HepG2 (cell line): ENCODE results near the gene ENTPD2. TPM values are rescaled to one million over a fixed set of nuclear protein-coding genes. Genes with fewer than 3 reads are reported as not detected.

ENCODE experiments used
- ATAC-seq: fragments of 200-7000 bp; cut with Tn5 transposase; 3 replicates; pipeline ENCODE4 v1.9.1; 2020; ENCODE audit warnings: mild to moderate bottlenecking, moderate library complexity
- BruUV-seq: library from RNA; stranded (reverse); fragments of 400-500 nt; replicated peaks from 2 replicates; lab custom pipeline; 2021; lab: Mats Ljungman, UMichigan
- CTCF ChIA-PET: fragments of 300-600 bp; formaldehyde crosslinking; extraction: SDS; loops from one replicate; lab custom pipeline; 2021; ENCODE audit warnings: low total read pairs, inconsistent platforms, low intra/inter-chr PET ratio; lab: Yijun Ruan, JAX
- POLR2A ChIA-PET: fragments of 350-600 bp; sonication (Branson Sonifier 250); formaldehyde crosslinking; loops from one replicate; lab custom pipeline; 2020; ENCODE audit warnings: antibody characterized with exemption, inconsistent platforms; lab: Yijun Ruan, JAX
- DNase-seq: peaks from one replicate; pipeline ENCODE4 v3.0.0-alpha.2; 2015; ENCODE audit warnings: low spot score
- FAIRE-seq: peaks from 3 replicates; lab custom pipeline; 2011; peaks lifted over from hg19 to GRCh38; lab: Jason Lieb, UNC
- H2AFZ ChIP-seq: one replicate; pipeline ENCODE4 v1.6.1; 2011; ENCODE audit warnings: low read length, inconsistent platforms
- H3K27ac ChIP-seq: fragments of 300-600 bp; 3 replicates; pipeline ENCODE4 v1.8.0; 2011; ENCODE audit warnings: mixed run types, mild to moderate bottlenecking, mixed read lengths, low read length, inconsistent platforms; ENCODE audit not compliant: insufficient read depth; ENCODE audit errors: extremely low read length
- H3K27me3 ChIP-seq, 2 experiments: fragments of 200-600 bp in 1 of 2; 2 replicates in 1 of 2; 3 replicates in 1 of 2; pipeline versions ENCODE4 v1.6.0 to v1.8.0; 2011; ENCODE audit warnings: low read length in 2 of 2, mild to moderate bottlenecking in 2 of 2, moderate library complexity in 2 of 2, inconsistent platforms in 1 of 2; ENCODE audit not compliant: insufficient read depth in 2 of 2, control insufficient read depth in 1 of 2
- H3K36me3 ChIP-seq, 2 experiments: fragments of 200-600 bp in 1 of 2; replicated peaks in 1 of 2; 2 replicates in 1 of 2; 3 replicates in 1 of 2; pipeline versions ENCODE4 v1.5.1 to v1.8.0; 2011; ENCODE audit warnings: low read length in 2 of 2, inconsistent platforms in 1 of 2; ENCODE audit not compliant: insufficient read depth in 2 of 2, control insufficient read depth in 1 of 2
- H3K4me1 ChIP-seq: 2 replicates; pipeline ENCODE4 v1.5.1; 2012; ENCODE audit warnings: low read length, inconsistent platforms; ENCODE audit not compliant: insufficient read depth
- H3K4me2 ChIP-seq: 2 replicates; pipeline ENCODE4 v1.6.0; 2011; ENCODE audit warnings: low read depth, low read length, inconsistent platforms
- H3K4me3 ChIP-seq, 3 experiments: fragments of 200-600 bp in 1 of 3; sonication (generic), shearing (Covaris generic) in 1 of 3; replicated peaks in 1 of 3; 2 replicates each; pipeline ENCODE4 v1.5.1; 2011 to 2016; ENCODE audit warnings: low read length in 3 of 3, inconsistent platforms in 2 of 3, low read depth in 2 of 3, mild to moderate bottlenecking in 2 of 3, control low read depth in 1 of 3, mixed read lengths in 1 of 3; ENCODE audit not compliant: insufficient read depth in 1 of 3
- H3K79me2 ChIP-seq: one replicate; pipeline ENCODE4 v1.6.1; 2011; ENCODE audit warnings: low read length, inconsistent platforms; ENCODE audit not compliant: insufficient read depth
- H3K9ac ChIP-seq: 2 replicates; pipeline ENCODE4 v1.6.0; 2011; ENCODE audit warnings: mild to moderate bottlenecking, low read depth, low read length, inconsistent platforms; ENCODE audit not compliant: insufficient read depth
- H3K9me3 ChIP-seq: 2 replicates; pipeline ENCODE4 v1.5.1; 2012; ENCODE audit warnings: mild to moderate bottlenecking, low read length
- H4K20me1 ChIP-seq: 2 replicates; pipeline ENCODE4 v1.6.0; 2011; ENCODE audit warnings: inconsistent platforms, mild to moderate bottlenecking, low read length, moderate library complexity; ENCODE audit not compliant: insufficient read depth
- GATAD1 ChIP-seq: IDR thresholded peaks from 2 replicates; pipeline ENCODE4 v1.6.1; 2016; ENCODE audit warnings: missing genetic modification reagents, missing compliant biosample characterization
- HDAC1 ChIP-seq: sonication (generic); formaldehyde crosslinking; IDR thresholded peaks from 2 replicates; pipeline ENCODE4 v1.5.1; 2020; ENCODE audit warnings: mild to moderate bottlenecking, missing genetic modification reagents
- HOXA3 ChIP-seq: sonication (generic); formaldehyde crosslinking; IDR thresholded peaks from 2 replicates; pipeline ENCODE4 v1.5.0; 2020; ENCODE audit warnings: missing genetic modification reagents
- MIER2 ChIP-seq: IDR thresholded peaks from 2 replicates; pipeline ENCODE4 v1.6.1; 2016; ENCODE audit warnings: missing biosample characterization, missing genetic modification reagents
- MTA1 ChIP-seq: sonication (generic); formaldehyde crosslinking; IDR thresholded peaks from 2 replicates; pipeline ENCODE4 v1.4.0; 2020; ENCODE audit warnings: missing genetic modification reagents, mild to moderate bottlenecking, borderline replicate concordance
- MXI1 ChIP-seq: IDR thresholded peaks from 3 replicates; pipeline ENCODE4 v1.6.1; 2012; ENCODE audit warnings: low read depth, low read length, inconsistent platforms, borderline replicate concordance
- PHF20 ChIP-seq: sonication (generic); formaldehyde crosslinking; IDR thresholded peaks from 2 replicates; pipeline ENCODE4 v1.5.0; 2020; ENCODE audit warnings: mild to moderate bottlenecking, missing genetic modification reagents
- POLR2G ChIP-seq: fragments of 200-400 bp; formaldehyde crosslinking; IDR thresholded peaks from 2 replicates; pipeline ENCODE4 v1.6.1; 2018; ENCODE audit warnings: mild to moderate bottlenecking, low read depth, low read length, moderate library complexity
- RAD21 ChIP-seq: fragments of 450-650 bp; formaldehyde crosslinking; IDR thresholded peaks from 2 replicates; pipeline ENCODE4 v1.5.0; 2020; ENCODE audit warnings: mild to moderate bottlenecking
- SAP130 ChIP-seq: IDR thresholded peaks from 2 replicates; pipeline ENCODE4 v1.6.1; 2016; ENCODE audit warnings: low read depth
- TFAP4 ChIP-seq: sonication (generic); IDR thresholded peaks from 2 replicates; pipeline ENCODE4 v1.6.1; 2016; ENCODE audit warnings: low read depth, borderline replicate concordance
- ZFP82 ChIP-seq: sonication (generic); formaldehyde crosslinking; IDR thresholded peaks from 2 replicates; pipeline ENCODE4 v1.5.1; 2020; ENCODE audit warnings: mild to moderate bottlenecking, missing genetic modification reagents, borderline replicate concordance
- ZNF546 ChIP-seq: sonication (generic); formaldehyde crosslinking; conservative IDR thresholded peaks from 2 replicates; pipeline ENCODE4 v1.8.1; 2023; ENCODE audit warnings: mild to moderate bottlenecking, missing genetic modification reagents
- ZSCAN20 ChIP-seq: sonication (generic); formaldehyde crosslinking; IDR thresholded peaks from 2 replicates; pipeline ENCODE4 v1.4.0; 2020; ENCODE audit warnings: missing genetic modification reagents, mild to moderate bottlenecking, borderline replicate concordance
- WGBS: methylation state at CpG from one replicate; pipeline ENCODE4 v1.1.6; 2017; ENCODE audit warnings: low lambda C conversion rate; 5-methylcytosine and 5-hydroxymethylcytosine counted together
- in situ Hi-C: cut with HindIII; loops from 2 replicates; pipeline ENCODE4 v1.10.0; 2017; ENCODE audit warnings: low pct_unique_long_range_greater_than_20kb; ENCODE audit not compliant: extremely low pct_ligation_motif_present
- intact Hi-C: fragments of 100-400 bp; cut with micrococcal nuclease; formaldehyde crosslinking; loops from one replicate; pipeline ENCODE4 v1.10.0; 2022; ENCODE audit not compliant: unreplicated experiment
- polyA plus RNA-seq, 8 experiments: library from polyadenylated mRNA; depleted of rRNA in 3 of 8; stranded (reverse) in 7 of 8; unstranded in 1 of 8; fragments of >200 nt; fragmentation: Illumina TruSeq in 4 of 8; extraction: Trizol in 4 of 8; gene quantifications; 2 replicates each; pipeline versions ENCODE4 v1.2.1 to v1.2.3, GENCODE V29; 2011 to 2016; ENCODE audit warnings: low read depth in 4 of 8, missing spikeins in 1 of 8, mixed read lengths in 1 of 8; ENCODE audit not compliant: insufficient read depth in 1 of 8
- total RNA-seq, 5 experiments: library from RNA; depleted of rRNA; stranded (reverse); fragments of >200 nt; fragmentation: Illumina TruSeq; extraction: Trizol; gene quantifications; 2 replicates each; pipeline ENCODE4 v1.2.3, GENCODE V29; 2016; ENCODE audit warnings: low read depth in 1 of 5
- TF ChIP-seq, protein P1 (sequence below): sonication (generic); formaldehyde crosslinking; IDR thresholded peaks from 2 replicates; pipeline ENCODE4 v1.4.0; 2020; ENCODE audit warnings: missing genetic modification reagents
- TF ChIP-seq, protein P2 (sequence below): sonication (generic); formaldehyde crosslinking; IDR thresholded peaks from 2 replicates; pipeline ENCODE4 v1.4.0; 2020; ENCODE audit warnings: missing genetic modification reagents, borderline replicate concordance

Gene ENTPD2
- total and polyA plus RNA-seq, 2 of the 13 experiments (the other 11 are each of a cell fraction or from before 2014, with no cell fraction given): 0.95 to 3.2 TPM

DNA sequence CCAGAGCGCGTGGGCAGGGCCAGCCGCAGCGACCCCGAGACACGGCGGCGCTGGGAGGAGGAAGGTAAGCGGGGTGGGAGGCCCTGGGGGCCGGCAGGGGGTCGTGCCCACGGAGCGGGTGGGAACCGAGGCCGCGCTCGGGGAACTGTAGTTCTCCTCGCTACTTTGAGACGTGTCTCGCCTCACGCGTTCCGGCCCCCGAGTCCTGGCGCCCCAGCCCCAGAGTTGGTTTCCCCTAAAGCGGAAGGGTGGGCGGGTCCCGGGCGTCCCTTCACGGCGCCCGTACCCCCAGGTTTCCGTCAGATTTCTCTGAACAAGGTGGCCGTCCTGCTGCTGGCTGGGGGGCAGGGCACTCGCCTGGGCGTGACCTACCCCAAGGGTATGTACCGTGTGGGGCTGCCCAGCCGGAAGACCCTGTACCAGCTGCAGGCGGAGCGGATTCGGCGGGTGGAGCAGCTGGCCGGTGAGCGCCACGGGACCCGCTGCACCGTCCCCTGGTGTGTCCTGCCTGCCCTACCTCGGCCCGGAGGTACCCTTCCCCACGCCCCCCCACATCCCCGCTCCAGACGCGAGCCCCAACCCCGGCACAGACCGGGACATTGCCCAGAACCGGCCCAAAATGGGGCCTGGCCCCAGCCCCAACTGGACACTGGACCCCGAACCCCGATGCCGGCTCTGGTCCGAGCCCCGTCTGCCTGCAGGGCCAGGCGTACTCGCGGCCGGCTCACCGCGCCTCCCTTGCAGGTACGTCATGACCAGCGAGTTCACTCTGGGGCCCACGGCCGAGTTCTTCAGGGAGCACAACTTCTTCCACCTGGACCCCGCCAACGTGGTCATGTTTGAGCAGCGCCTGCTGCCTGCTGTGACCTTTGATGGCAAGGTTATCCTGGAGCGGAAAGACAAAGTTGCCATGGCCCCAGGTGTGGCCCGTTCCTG, 24.2 kb upstream of the ENTPD2 start (continued):
- TF ChIP-seq, protein P1, sequence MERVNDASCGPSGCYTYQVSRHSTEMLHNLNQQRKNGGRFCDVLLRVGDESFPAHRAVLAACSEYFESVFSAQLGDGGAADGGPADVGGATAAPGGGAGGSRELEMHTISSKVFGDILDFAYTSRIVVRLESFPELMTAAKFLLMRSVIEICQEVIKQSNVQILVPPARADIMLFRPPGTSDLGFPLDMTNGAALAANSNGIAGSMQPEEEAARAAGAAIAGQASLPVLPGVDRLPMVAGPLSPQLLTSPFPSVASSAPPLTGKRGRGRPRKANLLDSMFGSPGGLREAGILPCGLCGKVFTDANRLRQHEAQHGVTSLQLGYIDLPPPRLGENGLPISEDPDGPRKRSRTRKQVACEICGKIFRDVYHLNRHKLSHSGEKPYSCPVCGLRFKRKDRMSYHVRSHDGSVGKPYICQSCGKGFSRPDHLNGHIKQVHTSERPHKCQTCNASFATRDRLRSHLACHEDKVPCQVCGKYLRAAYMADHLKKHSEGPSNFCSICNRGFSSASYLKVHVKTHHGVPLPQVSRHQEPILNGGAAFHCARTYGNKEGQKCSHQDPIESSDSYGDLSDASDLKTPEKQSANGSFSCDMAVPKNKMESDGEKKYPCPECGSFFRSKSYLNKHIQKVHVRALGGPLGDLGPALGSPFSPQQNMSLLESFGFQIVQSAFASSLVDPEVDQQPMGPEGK: peak; percentile 13; the same call in 1 of the 2 replicates
- TF ChIP-seq, protein P2, sequence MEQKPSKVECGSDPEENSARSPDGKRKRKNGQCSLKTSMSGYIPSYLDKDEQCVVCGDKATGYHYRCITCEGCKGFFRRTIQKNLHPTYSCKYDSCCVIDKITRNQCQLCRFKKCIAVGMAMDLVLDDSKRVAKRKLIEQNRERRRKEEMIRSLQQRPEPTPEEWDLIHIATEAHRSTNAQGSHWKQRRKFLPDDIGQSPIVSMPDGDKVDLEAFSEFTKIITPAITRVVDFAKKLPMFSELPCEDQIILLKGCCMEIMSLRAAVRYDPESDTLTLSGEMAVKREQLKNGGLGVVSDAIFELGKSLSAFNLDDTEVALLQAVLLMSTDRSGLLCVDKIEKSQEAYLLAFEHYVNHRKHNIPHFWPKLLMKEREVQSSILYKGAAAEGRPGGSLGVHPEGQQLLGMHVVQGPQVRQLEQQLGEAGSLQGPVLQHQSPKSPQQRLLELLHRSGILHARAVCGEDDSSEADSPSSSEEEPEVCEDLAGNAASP (CRISPR knock-in tag): no peak
- no peak; the same call in 1 of the 2 replicates for TF ChIP-seq ZFP82 (CRISPR knock-in tag)

DNA sequence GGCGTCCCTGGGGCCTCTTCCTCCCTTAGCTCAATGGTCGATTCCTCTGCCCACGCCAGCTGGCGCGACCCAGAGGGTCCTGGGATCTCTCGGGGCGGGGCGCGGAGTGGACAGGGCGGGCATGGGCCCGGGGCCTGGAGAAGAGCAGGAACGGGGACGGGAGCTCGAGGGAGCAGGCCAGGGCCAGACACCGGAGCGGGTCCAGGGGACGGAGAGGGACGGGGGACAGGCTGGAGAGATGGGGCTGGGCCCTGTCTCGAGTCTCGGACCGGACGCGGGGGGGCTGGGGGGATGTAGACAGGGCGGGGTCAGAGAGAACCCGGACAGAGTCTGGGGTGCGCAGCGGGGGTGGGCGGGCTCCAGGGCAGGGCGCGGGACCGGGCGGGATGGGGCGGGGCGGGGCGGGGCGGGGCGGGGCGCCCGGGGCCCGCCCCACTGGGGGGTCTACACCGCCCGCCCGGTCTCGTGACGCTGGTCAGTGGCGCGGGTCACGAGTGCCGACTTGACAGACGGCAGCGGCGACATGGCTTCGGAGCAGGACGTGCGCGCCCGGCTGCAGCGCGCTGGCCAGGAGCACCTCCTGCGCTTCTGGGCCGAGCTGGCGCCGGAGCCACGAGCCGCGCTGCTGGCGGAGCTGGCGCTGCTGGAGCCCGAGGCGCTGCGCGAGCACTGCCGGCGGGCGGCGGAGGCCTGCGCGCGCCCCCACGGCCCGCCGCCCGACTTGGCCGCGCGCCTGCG, 23.3 kb upstream of the ENTPD2 start, which contains the start of gene UAP1L1:
Gene UAP1L1 (plus strand): TSS at position 508 of the 738 bp plus-strand sequence. CDS start 16 bp downstream, at position 524.
- H3K4me2 ChIP-seq: peak within 1 kb of the TSS; percentile 83
- peak within 1 kb of the TSS; percentile 54 for H2AFZ ChIP-seq
- no TSS peak for BruUV-seq
- DNase-seq (no peak), FAIRE-seq (no peak), ATAC-seq (peak; percentile 66)
- H3K9ac ChIP-seq: peak within 1 kb of the TSS; percentile 69
- ChIA-PET CTCF (no interaction called here), POLR2A (interaction anchor here (0.5 to 2.9 kb wide), 7 partner anchors 9 to 201 kb away, joined by 3 to 30 read pairs (median 5); partner anchors contain the start of genes MAN1B1, NPDC1, TOR4A and TUBB4B)
- H3K79me2 ChIP-seq: no peaks in the 10 kb centered on the region
- peak within 1 kb of the TSS; percentile 43 for H3K27ac ChIP-seq
- no peaks in the 10 kb centered on the region for H3K27me3 ChIP-seq
- H3K36me3 ChIP-seq: peaks cover 9 to 15% of the 10 kb centered on the region in 2 experiments; a peak in 4 of 5 replicates
- 0% methylated on average over 4 of the region's 87 CpGs for WGBS
- H3K4me3 ChIP-seq: peak within 1 kb of the TSS; percentile 64 to 85 (median 76); a peak in 5 of 6 replicates
- no peaks in the 10 kb centered on the region for H4K20me1 ChIP-seq
- H3K4me1 ChIP-seq: peaks cover 42% of the 10 kb centered on the region
- intact Hi-C loops (no loop called here), in situ Hi-C loops (no loop called here)
- no peaks in the 10 kb centered on the region for H3K9me3 ChIP-seq
- TF ChIP-seq SAP130 (peak; percentile 64), HDAC1 (peak; percentile 38; the same call in 1 of the 2 replicates), ZNF546 (CRISPR knock-in tag) (0 out of 2 replicates have a peak, but pooled peaks have one; percentile 57), MXI1 (0 out of 3 replicates have a peak, but pooled peaks have one; percentile 21), MIER2 (CRISPR knock-in tag) (no peak), ZSCAN20 (CRISPR knock-in tag) (peak; percentile 21; the same call in 1 of the 2 replicates), TFAP4 (peak; percentile 27; the same call in 1 of the 2 replicates), GATAD1 (CRISPR knock-in tag) (no peak), MTA1 (peak; percentile 39; the same call in 1 of the 2 replicates), POLR2G (peak; percentile 55), PHF20 (CRISPR knock-in tag) (peak; percentile 21; the same call in 1 of the 2 replicates), RAD21 (peak; percentile 29; the same call in 1 of the 2 replicates), HOXA3 (CRISPR knock-in tag) (peak; percentile 12; the same call in 1 of the 2 replicates)
